ENCODE results near the gene PLLP. TPM values are rescaled to one million over a fixed set of nuclear protein-coding genes. Genes with fewer than 3 reads are reported as not detected.
"Not testable (repeated sequence)": the region's sequence is repeated elsewhere in the genome, so short reads cannot be mapped to it uniquely, and the experiment has no call there.

Gene PLLP
- total RNA-seq, 1 donor from 2014 or later, result 0.30 TPM

DNA sequence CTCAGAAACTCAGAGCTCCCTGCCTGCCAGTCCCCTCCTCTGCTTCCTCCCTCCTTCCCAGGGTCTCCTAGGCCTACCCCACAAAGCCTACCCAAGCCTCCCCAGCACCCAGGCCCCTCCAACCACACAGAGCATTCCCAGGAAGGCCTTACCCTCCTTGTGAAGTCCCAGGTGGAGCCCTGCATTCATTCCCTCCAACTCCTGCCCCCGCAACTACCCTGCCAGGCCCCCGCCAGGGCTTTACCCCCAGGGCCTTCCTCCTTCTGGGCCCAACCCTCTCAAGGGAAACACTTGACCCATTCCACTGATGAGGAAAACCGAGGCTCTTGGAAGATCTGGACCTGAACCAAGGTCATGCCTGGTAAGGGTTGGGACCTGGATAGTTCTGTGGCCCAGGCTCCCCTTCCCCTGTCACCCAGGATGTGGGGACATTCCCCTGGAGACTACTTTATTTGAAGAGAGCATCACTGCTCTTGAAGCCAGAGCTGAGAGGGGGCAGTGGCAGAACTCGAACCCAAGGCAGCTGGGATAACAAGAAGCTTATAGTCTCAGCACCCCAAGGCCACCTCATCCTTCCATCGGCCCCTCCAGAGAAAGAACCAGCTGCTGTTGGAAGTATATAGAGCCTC, 12.5 kb downstream of the PLLP start:
- Mint-ChIP-seq H3K36me3 (ENCODE audit: unreplicated experiment) (no peaks in the 10 kb centered on the region), H3K4me1 (ENCODE audit: unreplicated experiment) (peaks cover 6% of the 10 kb centered on the region), H3K4me3 (ENCODE audit: unreplicated experiment) (no peak overlapping the region), H3K27ac (ENCODE audit: unreplicated experiment) (no peak overlapping the region), H3K27me3 (ENCODE audit: unreplicated experiment) (no peaks in the 10 kb centered on the region), H3K9me3 (ENCODE audit: unreplicated experiment) (no peaks in the 10 kb centered on the region)
- no peak for DNase-seq (ENCODE audit: extremely low spot score, unreplicated experiment)
- TF ChIP-seq CTCF (IDR thresholded peaks at IDR 0.05), result no peak

DNA sequence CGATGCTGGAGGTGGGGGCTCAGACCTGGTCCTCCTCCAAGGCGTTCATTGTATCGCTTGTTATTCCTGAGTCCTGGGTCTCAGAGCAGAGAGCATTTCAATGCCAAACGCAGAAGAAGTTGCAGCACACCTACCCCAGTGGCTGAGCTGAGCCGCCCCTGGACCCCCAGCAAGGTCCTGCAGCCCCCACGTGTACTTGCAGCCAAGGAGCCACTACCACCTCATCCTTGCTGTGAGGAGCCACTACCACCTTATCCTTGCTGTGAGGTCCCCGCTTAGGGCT, 13.5 kb downstream of the PLLP start:
- no peaks in the 10 kb centered on the region for H3K27me3 Mint-ChIP-seq (ENCODE audit: unreplicated experiment)
- no peak overlapping the region for H3K27ac Mint-ChIP-seq (ENCODE audit: unreplicated experiment)
- H3K9me3 Mint-ChIP-seq (ENCODE audit: unreplicated experiment), result no peaks in the 10 kb centered on the region
- H3K4me3 Mint-ChIP-seq (ENCODE audit: unreplicated experiment), result no peak overlapping the region
- no peak for TF ChIP-seq CTCF (IDR thresholded peaks at IDR 0.05)
- H3K36me3 Mint-ChIP-seq (ENCODE audit: unreplicated experiment), result no peaks in the 10 kb centered on the region
- no peak for DNase-seq (ENCODE audit: extremely low spot score, unreplicated experiment)
- no peaks in the 10 kb centered on the region for H3K4me1 Mint-ChIP-seq (ENCODE audit: unreplicated experiment)

- Mint-ChIP-seq H3K4me1 (ENCODE audit: unreplicated experiment) (no peaks in the 10 kb centered on the region), H3K4me3 (ENCODE audit: unreplicated experiment) (no peak overlapping the region), H3K27ac (ENCODE audit: unreplicated experiment) (no peak overlapping the region), H3K9me3 (ENCODE audit: unreplicated experiment) (no peaks in the 10 kb centered on the region), H3K27me3 (ENCODE audit: unreplicated experiment) (no peaks in the 10 kb centered on the region), H3K36me3 (ENCODE audit: unreplicated experiment) (no peaks in the 10 kb centered on the region)
- DNase-seq (ENCODE audit: extremely low spot score, unreplicated experiment), result no peak
- TF ChIP-seq CTCF (IDR thresholded peaks at IDR 0.05), result no peak
These were observed 14.0 kb downstream of the PLLP start for GRCh38 chr16:57270221-57271062.

DNA sequence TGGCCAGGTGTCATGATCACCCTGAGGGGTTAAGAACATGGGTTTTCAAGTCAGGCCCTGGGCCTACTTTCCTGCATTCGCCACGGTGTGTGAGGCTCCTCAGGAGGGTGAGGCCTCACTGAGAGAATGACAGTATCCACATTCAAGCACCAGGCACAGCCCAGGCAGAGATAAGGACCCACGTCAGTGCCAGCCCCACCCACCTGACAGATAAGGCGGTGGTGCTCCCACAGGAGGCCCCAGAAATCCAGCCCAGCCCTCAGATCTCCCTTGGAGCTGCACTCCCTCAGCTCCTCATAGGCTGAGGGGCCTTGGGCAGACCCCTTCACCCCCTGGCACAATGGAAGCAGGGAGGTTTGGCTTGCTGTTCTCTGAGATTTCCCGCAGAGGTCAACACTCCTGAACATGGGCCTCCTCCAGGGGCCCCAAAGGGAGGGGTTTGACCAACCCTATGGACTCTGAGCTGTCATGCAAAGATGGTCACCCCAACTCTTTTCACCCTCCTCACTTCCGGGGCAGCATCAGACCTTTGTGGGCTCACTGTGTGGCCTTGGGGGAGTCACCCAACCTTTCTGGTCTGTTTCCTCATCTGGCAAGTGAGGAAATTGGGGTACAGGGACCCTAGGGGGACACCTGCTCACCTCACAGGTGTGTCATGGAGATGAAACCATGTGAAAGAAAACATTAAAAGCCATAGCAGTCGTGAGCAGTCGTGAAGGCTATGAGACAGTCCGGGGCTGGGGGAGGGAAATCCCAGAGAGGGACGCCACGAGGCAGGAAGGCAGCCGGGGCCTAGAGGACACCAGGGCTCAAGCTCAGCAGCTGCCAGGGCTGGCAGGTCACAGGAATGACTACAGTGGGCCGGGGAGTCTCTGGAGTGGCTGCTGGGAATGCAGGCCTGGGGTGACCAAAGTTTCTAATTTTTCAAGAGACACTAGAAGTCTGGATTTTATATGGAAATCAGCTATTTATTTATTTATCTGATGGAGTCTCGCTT, 15.4 kb downstream of the PLLP start:
- no peak for DNase-seq (ENCODE audit: extremely low spot score, unreplicated experiment)
- no peak overlapping the region for H3K27ac Mint-ChIP-seq (ENCODE audit: unreplicated experiment)
- TF ChIP-seq CTCF (IDR thresholded peaks at IDR 0.05), result no peak

DNA sequence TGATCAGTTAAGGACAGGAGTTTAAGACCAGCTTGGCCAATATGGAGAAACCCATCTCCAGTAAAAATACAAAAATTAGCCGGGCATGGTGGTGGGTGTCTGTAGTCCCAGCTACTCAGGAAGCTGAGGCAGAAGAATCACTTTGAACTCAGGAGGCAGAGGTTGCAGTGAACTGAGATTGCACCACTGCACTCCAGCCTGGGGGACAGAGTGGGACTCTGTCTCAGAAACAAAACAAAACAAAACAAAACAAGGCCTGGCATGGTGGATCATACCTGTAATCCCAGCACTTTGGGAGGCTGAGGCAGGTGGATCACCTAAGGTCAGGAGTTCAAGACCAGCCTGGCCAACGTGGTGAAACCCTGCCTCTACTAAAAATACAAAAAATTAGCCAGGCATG, 17.1 kb downstream of the PLLP start:
- H3K27ac Mint-ChIP-seq (ENCODE audit: unreplicated experiment), result not testable (repeated sequence)

More for the DNA sequence above, 15.4 kb downstream of the PLLP start:
- Mint-ChIP-seq H3K4me3 (ENCODE audit: unreplicated experiment) (no peak overlapping the region), H3K36me3 (ENCODE audit: unreplicated experiment) (no peaks in the 10 kb centered on the region), H3K27me3 (ENCODE audit: unreplicated experiment) (no peaks in the 10 kb centered on the region), H3K4me1 (ENCODE audit: unreplicated experiment) (no peaks in the 10 kb centered on the region), H3K9me3 (ENCODE audit: unreplicated experiment) (no peaks in the 10 kb centered on the region)

More for the DNA sequence above, 17.1 kb downstream of the PLLP start:
- H3K36me3 Mint-ChIP-seq (ENCODE audit: unreplicated experiment); H3K9me3 Mint-ChIP-seq (ENCODE audit: unreplicated experiment); DNase-seq (ENCODE audit: extremely low spot score, unreplicated experiment); H3K4me1 Mint-ChIP-seq (ENCODE audit: unreplicated experiment); H3K4me3 Mint-ChIP-seq (ENCODE audit: unreplicated experiment); H3K27me3 Mint-ChIP-seq (ENCODE audit: unreplicated experiment): not testable (repeated sequence)
